COLO829 (cell line): Measurements from ENCODE around the gene HCK.

ENCODE experiments used
- DNase-seq: peaks from one replicate; pipeline ENCODE4 v3.0.0; 2012; ENCODE audit warnings: low spot score

The HCK gene

DNA sequence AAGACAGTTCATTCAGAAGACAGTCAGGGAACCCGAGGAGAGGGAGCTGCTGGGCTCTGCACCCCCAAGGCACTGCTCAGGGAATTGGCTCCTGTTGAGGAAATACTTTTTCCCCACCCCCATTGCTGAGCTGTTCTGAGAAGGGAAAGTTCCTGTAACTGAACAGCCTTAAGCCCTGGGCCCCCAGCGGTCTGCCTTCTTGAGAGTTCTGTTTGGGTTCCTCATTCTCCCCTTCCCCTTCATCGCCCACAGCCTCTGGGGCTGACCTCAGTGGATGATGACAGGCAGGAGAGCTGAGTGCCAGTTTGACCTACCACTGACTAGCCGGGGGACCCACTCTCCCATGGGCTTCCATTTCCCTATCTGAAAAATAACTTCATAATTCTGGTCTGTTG lies 10.7 kb downstream of the HCK start:
- no peak for DNase-seq

DNA sequence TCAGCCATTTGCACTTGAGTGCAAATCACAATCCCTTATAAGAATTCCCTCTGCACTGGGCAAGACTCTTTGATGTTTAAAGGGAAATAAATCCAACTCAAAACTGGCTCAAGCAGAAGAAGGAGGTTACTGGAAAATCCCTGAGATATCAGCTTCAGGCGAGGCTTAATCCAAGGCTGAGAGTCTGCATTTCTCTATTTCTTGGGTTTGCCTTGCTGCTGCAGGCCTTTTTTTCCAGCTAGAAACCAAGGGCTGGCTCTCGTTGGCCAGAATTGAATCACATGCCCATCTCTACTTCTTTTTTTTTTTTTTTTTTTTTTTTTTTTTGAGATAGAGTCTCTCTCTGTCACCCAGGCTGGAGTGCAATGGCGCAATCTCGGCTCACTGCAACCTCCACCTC lies 11.7 kb downstream of the HCK start:
- DNase-seq: no peak

DNA sequence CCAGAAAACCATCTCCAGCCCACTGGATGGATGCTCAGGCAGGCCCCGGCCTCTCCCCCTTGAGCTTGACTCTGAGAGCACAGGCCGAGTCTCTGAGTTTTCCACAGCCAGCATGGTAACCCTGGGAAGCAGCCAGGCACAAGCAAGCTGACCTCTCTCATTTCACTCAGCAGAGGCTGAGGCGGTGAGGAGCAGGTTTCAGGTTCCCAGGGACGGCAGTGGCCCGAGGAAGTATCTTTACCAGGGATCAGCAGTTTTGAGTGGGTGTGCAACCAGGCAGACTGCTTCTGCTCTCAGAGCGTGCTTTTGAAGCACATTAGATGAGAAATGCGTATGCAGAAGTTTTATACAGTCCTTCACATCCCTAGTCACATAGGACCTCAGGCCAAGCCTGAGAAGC lies 12.6 kb downstream of the HCK start:
- DNase-seq: no peak

DNA sequence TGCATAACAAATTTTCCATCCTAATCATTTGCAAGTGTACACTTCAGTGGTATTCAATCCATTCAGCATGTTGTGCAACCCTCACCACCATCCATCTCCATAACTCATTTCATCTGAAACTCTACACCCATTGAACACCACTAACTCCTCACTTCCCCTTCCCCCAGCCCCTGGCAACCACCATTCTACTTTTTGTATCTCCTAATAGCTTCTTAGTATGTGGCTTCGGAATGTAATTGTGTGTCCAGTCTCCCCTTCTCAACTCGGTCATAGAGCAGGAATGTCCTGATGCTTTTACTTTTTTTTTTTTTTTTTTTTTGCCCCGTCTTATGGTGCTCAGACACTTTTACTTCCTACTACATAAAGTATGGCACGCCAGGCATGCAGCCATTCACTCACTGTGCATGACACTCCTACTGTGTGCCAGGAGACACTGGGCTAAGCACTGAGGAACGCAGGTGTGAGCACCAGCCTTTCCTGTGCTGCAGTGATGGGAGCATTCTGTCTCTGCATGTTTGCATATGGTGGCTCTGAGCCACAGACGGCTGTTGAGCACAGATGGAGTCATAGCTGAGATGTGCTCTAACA lies 15.3 kb downstream of the HCK start:
- DNase-seq: no peak

DNA sequence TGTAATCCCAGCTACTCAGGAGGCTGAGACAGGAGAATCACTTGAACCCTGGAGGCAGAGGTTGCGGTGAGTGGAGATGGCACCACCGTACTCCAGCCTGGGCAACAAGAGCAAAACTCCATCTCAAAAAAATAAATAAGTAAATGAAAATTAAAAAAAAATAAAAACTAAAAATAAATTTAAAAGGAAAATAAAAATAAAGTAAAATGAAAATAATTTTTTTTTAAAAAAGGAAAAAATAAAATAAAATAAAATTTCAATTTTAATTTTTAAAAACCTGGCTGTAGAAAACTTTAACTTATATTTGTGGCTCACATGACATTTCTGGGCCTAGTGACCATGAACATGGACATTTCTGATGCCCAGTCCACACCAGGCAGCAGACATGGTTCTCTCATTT lies 16.1 kb downstream of the HCK start:
- no peak for DNase-seq

DNA sequence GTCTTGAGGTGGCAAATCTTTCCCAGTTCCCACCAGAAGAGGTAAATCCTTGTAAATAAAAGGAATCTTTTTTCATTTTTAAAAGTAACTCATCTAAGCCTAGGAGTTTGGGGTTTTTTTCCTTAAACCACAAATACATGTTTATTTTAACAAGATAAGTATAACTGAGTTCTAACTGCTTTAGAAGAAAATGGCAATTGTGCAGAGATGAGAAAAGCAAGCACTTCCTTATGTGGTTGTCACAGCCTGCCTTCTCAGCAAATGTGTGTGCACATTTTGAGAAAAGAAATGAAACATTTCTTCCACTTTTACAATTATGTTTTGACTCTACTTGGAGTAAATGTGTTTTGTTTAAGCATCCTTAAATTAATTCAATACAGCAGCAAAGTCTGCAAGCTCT lies 17.7 kb downstream of the HCK start:
- no peak for DNase-seq

DNA sequence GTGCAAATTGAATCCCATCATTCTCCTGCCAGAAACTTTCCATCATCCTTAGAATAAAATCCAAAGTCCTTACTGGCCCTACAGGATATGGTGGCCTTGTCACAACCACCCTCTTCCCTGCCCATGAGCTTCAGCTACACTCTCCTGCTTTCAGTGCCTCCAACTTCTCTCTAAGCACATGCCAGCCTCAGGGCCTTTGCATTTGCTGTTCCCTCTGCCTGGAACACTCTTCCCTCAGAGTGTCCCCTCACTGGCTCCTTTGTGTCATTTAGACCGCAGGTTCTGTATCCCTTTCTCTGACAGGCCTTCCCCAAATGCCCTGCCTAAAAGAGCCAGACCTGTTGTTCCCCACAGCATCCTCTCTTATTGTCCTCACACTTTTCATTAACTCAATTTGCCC lies 18.2 kb downstream of the HCK start:
- DNase-seq: no peak

DNA sequence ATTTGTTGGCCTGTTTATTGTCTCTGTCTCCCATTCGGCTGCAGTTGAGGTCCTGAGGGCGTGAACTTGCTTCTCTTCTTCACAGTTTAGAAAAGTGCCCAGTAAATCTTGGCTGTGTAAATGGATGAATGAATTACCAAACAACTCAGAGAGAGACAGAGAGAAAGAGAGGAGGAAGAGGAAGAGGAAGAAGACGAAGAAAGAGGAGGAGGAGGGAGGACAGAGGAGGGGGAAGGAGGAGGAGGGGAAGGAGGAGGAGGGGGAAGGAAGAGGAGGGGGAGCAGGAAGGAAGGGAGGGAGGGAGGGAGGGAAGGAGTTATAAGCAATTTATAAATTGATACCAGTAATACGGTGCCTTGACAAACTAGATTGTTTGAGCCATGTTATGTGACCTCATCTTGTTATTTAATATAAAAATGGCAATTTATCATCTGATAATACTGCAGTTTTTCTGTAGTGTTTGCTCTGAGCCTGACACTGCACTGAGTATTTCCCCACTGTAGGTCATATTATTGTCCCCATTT lies 18.7 kb downstream of the HCK start:
- DNase-seq: no peak

DNA sequence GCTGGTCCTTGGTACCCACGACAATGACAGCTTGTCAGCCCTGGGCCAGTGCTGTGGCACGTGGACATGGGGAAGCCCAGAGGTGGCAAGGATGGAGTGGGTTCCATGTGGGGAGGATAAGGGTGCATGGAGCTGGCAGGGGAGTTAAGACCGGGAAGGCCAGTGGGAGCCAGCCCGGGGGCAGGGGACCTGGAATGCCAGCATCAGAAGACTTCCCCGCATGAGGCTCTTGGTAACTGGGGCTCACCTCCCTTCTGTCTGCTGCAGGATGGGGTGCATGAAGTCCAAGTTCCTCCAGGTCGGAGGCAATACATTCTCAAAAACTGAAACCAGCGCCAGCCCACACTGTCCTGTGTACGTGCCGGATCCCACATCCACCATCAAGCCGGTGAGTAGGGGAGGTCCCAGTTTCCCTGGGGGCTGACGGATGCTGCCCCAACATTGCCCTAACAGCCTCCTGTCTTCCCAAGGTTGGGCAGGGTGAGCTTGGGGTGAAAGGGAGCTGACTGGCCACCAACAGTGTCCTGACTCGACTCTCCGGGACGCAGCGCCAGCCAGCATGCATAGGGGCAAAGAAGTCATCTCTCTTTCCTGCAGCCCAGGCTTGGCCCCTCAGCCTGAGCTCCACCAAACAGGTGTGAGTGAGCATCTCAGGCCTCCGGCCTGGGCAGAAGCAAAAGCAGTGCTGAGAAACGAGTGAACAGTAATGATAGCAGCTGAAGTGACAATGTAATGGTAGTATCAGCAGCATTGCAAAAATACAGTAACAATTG lies 19.5 kb downstream of the HCK start:
- no peak for DNase-seq

DNA sequence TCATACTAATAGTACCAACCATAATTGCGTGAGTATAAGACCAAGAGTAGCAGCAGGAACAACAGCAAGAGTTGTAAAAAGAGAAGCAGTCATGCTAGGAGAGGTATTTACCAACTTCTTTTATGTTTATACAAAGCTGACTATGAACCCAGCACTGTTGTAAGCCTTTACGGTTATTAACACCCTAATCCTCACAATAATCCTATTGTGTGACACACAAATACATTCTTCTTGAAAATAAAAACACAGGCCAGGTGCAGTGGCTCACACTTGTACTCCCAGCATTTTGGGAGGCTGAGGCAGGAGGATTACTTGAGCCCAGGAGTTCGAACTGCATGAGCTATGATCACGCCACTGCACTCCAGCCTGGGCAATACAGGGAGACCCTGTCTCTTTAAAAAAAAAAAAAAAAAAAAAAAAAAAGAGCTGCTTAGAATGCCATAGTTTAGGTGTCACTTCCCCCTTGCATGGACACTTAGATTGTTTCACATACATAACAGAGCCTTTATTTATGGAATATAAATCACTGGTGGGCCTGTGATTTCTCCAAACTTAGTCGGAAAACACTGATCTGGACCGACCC lies 20.2 kb downstream of the HCK start:
- DNase-seq: no peak

DNA sequence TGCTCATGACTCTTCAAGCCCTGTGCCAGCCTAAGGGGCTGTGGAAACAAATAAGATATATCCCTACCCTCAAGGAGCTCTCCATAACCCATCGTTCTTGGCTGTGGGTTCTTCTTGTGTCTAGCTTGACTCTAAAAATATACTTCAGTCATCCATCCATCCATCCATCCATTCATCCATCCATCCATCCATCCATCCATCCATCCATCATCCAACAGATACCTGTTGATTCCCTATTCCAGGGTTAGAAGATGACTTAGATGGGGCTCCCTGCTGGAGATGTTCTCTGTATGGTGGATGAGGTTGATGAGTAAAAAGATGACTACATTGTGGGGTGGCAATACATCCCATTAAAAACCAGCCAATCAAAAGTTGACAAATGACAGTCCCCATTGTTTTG lies 23.5 kb downstream of the HCK start:
- DNase-seq: no peak

DNA sequence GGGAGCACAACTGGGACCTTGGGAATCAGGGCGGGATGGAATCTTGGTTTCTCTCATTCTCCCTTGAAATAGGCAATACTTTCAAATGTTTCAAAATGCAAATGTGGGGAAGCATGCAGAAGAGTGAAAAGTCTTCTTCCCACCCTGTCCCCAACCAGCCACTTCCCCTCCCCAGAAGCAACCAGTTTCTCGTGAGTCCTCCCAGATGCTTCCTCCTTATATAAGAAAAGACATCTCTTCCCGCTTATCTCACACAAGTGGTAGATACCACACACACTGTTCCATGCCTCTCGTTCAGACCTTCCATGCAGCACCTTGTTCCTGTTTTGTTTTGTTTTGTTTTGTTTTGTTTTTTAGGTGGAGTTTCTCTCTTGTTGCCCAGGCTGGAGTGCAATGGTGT lies 25.1 kb downstream of the HCK start:
- DNase-seq: no peak

DNA sequence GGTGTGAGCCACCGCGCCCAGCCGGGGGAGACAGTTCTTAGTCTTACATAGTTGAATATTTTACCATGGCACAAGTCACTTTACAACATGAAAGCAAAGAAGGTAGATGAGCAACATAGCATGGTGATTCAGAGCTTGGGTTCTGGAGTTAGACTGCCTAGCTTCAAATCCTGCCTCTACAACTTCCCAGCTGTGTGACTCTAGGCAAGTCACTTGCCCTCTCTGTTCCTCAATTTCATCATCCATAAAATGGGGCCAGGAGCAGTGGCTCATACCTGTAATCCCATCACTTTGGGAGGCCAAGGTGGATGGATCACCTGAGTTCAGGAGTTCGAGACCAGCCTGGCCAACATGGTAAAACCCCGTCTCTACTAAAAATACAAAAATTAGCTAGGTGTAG lies 26.3 kb downstream of the HCK start:
- no peak for DNase-seq

DNA sequence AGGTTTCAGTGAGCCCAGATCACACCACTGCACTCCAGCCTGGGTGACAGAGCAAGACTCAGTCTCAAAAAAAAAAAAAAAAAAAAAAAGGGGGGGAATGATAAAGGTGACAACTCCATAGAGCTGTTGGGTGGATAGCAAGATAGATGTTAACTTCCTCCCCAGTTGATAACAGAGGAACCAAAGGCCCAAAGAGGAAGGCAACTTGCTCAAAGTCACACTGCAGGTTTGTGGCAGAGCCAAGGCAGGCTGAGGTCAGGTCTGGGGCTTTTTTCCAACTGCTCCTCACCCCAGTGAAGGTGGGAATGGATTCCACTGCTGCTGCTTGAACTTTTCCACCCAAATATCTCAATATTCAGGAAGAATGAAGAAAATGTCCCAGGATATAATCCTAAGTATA lies 26.7 kb downstream of the HCK start:
- no peak for DNase-seq

DNA sequence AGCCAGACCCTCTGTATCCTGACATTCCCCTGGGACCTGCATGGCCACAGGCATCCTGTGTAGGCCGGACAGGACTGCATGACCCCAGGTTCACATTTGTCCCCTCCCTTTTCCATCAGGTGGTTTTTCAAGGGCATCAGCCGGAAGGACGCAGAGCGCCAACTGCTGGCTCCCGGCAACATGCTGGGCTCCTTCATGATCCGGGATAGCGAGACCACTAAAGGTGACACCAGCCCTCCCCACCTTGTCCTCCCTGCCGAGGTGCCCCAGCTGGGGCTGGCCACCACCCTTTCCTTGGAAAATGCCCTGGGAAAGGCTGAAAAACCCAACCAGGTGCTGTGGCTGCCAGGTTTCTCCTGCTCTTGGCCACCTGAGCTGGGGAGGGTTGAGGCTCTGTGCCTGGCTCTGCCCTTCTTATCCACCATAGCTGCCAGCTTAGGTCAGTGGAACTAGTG lies 27.6 kb downstream of the HCK start:
- DNase-seq: no peak

DNA sequence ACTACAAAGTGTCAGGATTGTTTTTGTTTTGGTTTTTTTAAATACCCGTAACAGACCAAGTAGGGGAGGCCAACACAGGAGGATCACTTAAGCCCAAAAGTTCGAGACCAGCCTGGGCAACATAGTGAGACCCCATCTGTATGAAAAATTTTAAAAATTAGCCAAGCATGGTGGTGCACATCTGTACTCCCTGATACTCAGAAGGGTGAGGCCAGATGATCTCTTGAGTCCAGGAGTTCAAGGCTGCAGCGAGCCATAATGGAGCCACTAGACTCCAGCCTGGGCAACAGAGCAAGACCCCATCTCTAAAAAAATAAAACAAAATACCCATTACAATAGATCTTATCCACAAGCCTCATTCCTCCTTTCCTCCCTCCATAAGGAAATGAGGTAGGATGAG lies 28.7 kb downstream of the HCK start:
- no peak for DNase-seq

DNA sequence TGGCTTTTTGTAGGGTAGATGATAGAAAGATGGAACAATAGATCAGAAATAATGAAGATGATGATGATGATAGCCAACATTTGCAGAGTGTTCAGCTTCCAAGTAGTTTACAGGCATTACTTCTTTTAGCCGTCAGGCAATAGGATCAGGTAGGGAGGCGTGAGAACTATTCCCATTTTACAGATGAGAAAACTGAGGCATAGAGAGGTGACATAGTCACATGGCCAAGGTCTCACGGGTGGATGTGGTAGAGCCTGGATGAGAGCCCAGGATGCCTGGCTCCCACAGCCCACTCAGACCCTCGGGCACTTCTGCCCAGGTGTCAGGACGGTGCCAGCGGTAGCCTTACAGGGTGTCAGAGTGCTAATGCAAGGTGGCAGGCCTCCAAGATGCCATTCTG lies 31.4 kb downstream of the HCK start:
- DNase-seq: no peak

DNA sequence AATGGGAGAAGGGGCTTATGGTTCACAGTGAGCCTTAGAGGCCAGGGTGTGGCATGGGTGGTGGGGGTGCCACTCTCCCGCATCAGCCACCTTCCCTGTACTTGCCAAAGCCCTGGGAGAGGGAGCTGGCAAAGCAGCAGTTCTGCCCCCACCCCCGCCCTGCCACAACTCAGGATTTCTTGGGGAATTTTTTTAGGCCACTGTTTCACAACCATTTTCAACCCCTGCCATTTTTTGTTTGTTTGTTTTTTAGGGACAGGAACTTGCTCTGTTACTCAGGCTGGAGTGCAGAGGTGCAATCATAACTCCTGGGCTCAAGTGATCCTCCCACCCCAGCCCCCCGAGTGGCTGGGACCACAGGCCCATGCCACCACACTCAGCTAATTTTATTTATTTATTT lies 35.0 kb downstream of the HCK start:
- DNase-seq: no peak

DNA sequence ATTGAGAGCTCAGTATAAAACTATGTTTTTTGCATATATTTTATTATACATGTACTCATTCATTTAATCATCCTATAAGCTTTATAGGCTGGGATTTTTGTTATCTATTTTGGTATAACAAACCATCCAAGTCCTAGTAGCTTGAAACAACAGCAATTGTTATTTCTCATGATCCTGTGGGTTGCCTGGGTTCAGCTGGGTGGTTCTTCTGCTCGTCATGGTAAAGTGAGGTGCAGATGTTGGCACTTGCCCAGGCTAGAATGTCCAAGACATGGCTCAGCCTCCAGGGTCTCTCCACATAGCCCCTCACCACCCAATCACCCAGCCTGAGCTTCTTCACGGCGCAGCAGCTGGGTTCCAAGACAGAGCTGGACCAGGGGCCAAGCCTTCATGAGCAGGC lies 36.7 kb downstream of the HCK start:
- DNase-seq: no peak

DNA sequence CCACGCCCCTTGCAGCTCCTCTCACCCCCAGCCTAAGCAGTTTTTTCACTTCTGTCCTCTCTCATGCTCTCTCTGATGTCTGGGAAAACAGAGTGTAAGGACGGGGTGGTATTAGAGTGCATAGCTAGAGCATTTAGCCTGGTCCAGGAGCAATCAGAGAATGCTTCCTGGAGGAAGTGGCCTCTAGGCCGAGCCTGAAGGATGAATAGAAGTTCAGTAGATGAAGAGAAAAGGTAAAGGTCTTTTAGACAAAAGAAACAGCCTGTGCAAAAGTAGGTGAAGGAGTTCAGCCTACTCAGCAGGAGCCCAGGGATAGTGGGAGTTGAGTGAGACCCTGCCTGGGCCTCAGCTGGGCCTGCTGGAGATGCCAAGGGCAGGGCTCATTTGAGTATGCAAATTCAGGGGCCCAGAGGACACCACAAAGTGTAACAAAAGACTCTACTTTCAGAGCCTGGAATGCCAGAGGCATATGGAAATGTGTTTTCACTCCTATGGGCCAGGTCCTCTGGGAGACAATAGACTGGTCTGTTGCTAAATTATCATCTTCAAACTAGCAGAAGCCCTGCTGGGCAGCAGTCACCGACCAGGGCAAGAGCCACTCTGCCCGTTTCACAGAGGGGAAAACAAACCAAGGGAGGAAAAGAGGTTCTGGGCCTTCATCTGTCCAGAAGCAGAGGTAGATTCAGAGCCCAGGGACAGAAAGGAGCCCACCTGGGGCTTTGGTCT lies 37.8 kb downstream of the HCK start:
- peak; percentile 24 for DNase-seq

DNA sequence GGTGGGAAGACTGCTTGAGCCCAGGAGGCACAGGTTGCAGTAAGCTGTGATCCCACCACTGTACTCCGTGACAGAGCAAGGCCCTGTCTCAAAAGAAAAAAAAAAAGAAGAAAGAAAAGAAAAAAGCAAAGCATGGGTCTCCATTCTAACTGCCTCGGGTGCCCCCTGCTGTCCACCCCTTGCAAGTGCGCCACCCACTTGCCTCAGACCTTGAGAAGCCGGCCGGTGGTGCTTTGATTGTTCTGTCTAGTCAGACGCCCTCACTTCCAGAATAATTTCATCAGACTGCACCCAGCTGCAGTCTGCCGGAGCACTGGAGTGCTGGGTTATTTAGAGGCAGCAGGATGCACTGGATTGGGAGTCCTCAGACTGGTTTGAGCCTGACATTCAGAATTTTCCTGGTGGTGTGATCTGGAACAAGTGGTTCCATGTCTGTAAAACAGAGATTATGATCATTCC lies 39.9 kb downstream of the HCK start:
- DNase-seq: peak; percentile 72

DNA sequence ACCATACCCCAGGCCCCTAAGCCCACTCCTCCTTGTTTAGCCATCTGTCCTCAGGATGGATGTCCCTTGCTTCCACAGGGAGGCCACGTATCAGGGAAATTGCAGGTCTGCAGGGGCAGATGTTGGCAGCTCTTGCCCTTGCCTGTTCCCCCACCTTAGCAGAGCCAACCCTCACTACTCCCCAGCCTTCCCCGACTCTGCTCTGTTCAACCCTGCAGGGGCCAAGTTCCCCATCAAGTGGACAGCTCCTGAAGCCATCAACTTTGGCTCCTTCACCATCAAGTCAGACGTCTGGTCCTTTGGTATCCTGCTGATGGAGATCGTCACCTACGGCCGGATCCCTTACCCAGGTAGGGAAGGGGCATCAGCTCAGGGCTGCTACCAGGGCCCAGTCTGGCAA lies 46.7 kb downstream of the HCK start:
- DNase-seq: no peak
